ENCODE results near the gene METTL26. TPM values are rescaled to one million over a fixed set of nuclear protein-coding genes. Genes with fewer than 3 reads are reported as not detected.

Gene METTL26
- total RNA-seq, 1 experiment from 2014 or later, result 121 TPM

- no peaks in the 10 kb centered on the region for H3K4me1 Mint-ChIP-seq (ENCODE audit: low read depth, unreplicated experiment)
- H3K27me3 Mint-ChIP-seq (ENCODE audit: unreplicated experiment), result no peaks in the 10 kb centered on the region
- TF ChIP-seq, protein P1, sequence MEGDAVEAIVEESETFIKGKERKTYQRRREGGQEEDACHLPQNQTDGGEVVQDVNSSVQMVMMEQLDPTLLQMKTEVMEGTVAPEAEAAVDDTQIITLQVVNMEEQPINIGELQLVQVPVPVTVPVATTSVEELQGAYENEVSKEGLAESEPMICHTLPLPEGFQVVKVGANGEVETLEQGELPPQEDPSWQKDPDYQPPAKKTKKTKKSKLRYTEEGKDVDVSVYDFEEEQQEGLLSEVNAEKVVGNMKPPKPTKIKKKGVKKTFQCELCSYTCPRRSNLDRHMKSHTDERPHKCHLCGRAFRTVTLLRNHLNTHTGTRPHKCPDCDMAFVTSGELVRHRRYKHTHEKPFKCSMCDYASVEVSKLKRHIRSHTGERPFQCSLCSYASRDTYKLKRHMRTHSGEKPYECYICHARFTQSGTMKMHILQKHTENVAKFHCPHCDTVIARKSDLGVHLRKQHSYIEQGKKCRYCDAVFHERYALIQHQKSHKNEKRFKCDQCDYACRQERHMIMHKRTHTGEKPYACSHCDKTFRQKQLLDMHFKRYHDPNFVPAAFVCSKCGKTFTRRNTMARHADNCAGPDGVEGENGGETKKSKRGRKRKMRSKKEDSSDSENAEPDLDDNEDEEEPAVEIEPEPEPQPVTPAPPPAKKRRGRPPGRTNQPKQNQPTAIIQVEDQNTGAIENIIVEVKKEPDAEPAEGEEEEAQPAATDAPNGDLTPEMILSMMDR (IDR thresholded peaks at IDR 0.05; ENCODE audit: unreplicated experiment), result no peak
- H3K27ac Mint-ChIP-seq (ENCODE audit: unreplicated experiment), result peak overlapping the region; percentile 50
- no peak for DNase-seq
- H3K9me3 Mint-ChIP-seq (ENCODE audit: low read depth, unreplicated experiment), result no peaks in the 10 kb centered on the region
- H3K36me3 Mint-ChIP-seq (ENCODE audit: insufficient read depth, unreplicated experiment), result peaks cover 74% of the 10 kb centered on the region
- CTCF ChIA-PET, result no interaction called here
- intact Hi-C loops (cut with micrococcal nuclease; ENCODE audit: unreplicated experiment), result no loop called here
- H3K4me3 Mint-ChIP-seq (ENCODE audit: low read depth, unreplicated experiment), result no peak overlapping the region
- no TSS peak for BruUV-seq (replicated peaks)
These were observed 6.8 kb downstream of the METTL26 start for GRCh38 chr16:629185-629832.

GRCh38 chr16:628321-629061 is 7.6 kb downstream of the METTL26 start:
- Mint-ChIP-seq H3K27me3 (ENCODE audit: unreplicated experiment) (no peaks in the 10 kb centered on the region), H3K4me3 (ENCODE audit: low read depth, unreplicated experiment) (no peak overlapping the region), H3K9me3 (ENCODE audit: low read depth, unreplicated experiment) (no peaks in the 10 kb centered on the region), H3K4me1 (ENCODE audit: low read depth, unreplicated experiment) (no peaks in the 10 kb centered on the region), H3K36me3 (ENCODE audit: insufficient read depth, unreplicated experiment) (peaks cover 70% of the 10 kb centered on the region), H3K27ac (ENCODE audit: unreplicated experiment) (peak overlapping the region; percentile 50)
- intact Hi-C loops (cut with micrococcal nuclease; ENCODE audit: unreplicated experiment), result no loop called here
- DNase-seq, result no peak
- TF ChIP-seq, protein P1 (IDR thresholded peaks at IDR 0.05; ENCODE audit: unreplicated experiment), result no peak
- BruUV-seq (replicated peaks), result no TSS peak
- CTCF ChIA-PET, result no interaction called here

DNA sequence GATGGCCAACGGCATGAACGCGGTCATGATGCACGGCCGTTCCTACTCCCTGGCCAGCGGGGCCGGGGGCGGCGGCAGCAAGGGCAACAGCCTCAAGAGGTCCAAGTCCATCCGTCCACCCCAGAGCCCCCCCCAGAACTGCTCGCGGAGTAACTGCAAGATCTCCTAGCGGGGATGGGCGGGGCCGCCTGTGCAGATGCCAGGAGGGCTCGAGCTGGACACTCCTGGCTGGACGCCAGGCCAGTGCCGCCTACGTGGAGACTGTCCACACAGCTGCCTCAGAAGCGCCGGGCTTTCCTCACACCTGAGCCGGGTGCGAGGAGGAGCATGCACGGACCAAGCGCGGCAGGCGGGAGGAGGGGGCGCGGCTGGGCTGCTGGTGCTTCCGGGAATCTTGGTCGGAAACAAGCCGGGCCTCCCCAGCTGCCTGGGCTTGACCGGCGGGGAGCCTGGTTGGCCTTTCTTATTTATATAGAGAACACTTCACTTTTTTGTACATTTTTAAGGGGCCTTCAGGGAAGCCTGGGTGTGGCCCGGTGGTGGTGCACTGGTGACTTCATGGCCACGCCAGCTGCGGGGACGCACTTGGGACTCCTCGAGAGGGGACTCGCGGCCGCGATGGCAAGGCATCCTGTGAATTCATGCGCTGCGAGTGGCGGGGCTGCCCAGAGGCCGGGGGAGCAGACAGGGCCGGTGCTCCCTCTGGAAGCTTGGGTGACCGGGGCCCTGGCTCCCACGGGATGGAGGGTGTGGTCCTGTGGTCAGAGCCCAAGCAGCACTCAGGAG is 8.5 kb downstream of the METTL26 start:
- DNase-seq, result no peak
- CTCF ChIA-PET, result no interaction called here

GRCh38 chr16:626787-627453 is 9.2 kb downstream of the METTL26 start:
- TF ChIP-seq, protein P1 (IDR thresholded peaks at IDR 0.05; ENCODE audit: unreplicated experiment), result no peak
- Mint-ChIP-seq H3K27ac (ENCODE audit: unreplicated experiment) (peak overlapping the region; percentile 27), H3K36me3 (ENCODE audit: insufficient read depth, unreplicated experiment) (peaks cover 59% of the 10 kb centered on the region), H3K9me3 (ENCODE audit: low read depth, unreplicated experiment) (no peaks in the 10 kb centered on the region), H3K27me3 (ENCODE audit: unreplicated experiment) (no peaks in the 10 kb centered on the region), H3K4me1 (ENCODE audit: low read depth, unreplicated experiment) (no peaks in the 10 kb centered on the region), H3K4me3 (ENCODE audit: low read depth, unreplicated experiment) (no peak overlapping the region)
- no TSS peak for BruUV-seq (replicated peaks)
- intact Hi-C loops (cut with micrococcal nuclease; ENCODE audit: unreplicated experiment), result no loop called here
- CTCF ChIA-PET, result no interaction called here
- DNase-seq, result no peak

More for the DNA sequence above, 8.5 kb downstream of the METTL26 start:
- no TSS peak for BruUV-seq (replicated peaks)
- TF ChIP-seq, protein P1 (IDR thresholded peaks at IDR 0.05; ENCODE audit: unreplicated experiment), result no peak
- peaks cover 62% of the 10 kb centered on the region for H3K36me3 Mint-ChIP-seq (ENCODE audit: insufficient read depth, unreplicated experiment)
- no peaks in the 10 kb centered on the region for H3K4me1 Mint-ChIP-seq (ENCODE audit: low read depth, unreplicated experiment)
- peak overlapping the region; percentile 27 for H3K27ac Mint-ChIP-seq (ENCODE audit: unreplicated experiment)
- H3K9me3 Mint-ChIP-seq (ENCODE audit: low read depth, unreplicated experiment), result no peaks in the 10 kb centered on the region
- intact Hi-C loops (cut with micrococcal nuclease; ENCODE audit: unreplicated experiment), result no loop called here
- no peaks in the 10 kb centered on the region for H3K27me3 Mint-ChIP-seq (ENCODE audit: unreplicated experiment)
- H3K4me3 Mint-ChIP-seq (ENCODE audit: low read depth, unreplicated experiment), result no peak overlapping the region
